SU-DHL-6 (cell line): ENCODE results near the gene PODXL2.

Source experiments
- H2AFZ ChIP-seq: fragments of 200-600 bp; sonication (generic); 2 replicates; pipeline ENCODE4 v1.6.1; 2014; ENCODE audit warnings: low read depth, mild to moderate bottlenecking, moderate library complexity, mixed read lengths, antibody characterized with exemption, low read length; ENCODE audit not compliant: severe bottlenecking
- H3F3A ChIP-seq: fragments of 200-600 bp; shearing (Covaris generic); 2 replicates; pipeline ENCODE4 v1.6.0; 2016; ENCODE audit warnings: antibody characterized with exemption, mild to moderate bottlenecking; ENCODE audit not compliant: insufficient read depth
- H3K27ac ChIP-seq: fragments of 200-600 bp; sonication (generic); 2 replicates; pipeline ENCODE4 v1.5.1; 2016; ENCODE audit warnings: low read depth, mild to moderate bottlenecking, low read length, moderate library complexity, mixed read lengths
- H3K27me3 ChIP-seq: fragments of 200-600 bp; sonication (generic), shearing (Covaris generic); 2 replicates; pipeline ENCODE4 v1.6.0; 2014; ENCODE audit warnings: mild to moderate bottlenecking, low read length
- H3K36me3 ChIP-seq: fragments of 200-600 bp; sonication (generic); 2 replicates; pipeline ENCODE4 v1.6.1; 2014; ENCODE audit warnings: mild to moderate bottlenecking, low read length, mixed read lengths
- H3K4me2 ChIP-seq: fragments of 300-600, 200-600 bp; shearing (Covaris generic), sonication (generic); 2 replicates; pipeline ENCODE4 v1.6.0; 2014; ENCODE audit warnings: low read length, low read depth, mild to moderate bottlenecking; ENCODE audit not compliant: poor library complexity, severe bottlenecking
- H3K4me3 ChIP-seq: fragments of 200-600 bp; sonication (generic); 2 replicates; pipeline ENCODE4 v1.5.1; 2014; ENCODE audit warnings: antibody characterized with exemption, low read length, mild to moderate bottlenecking, mixed read lengths; ENCODE audit not compliant: insufficient read depth, poor library complexity, severe bottlenecking
- H3K79me2 ChIP-seq: fragments of 200-600 bp; sonication (generic); 2 replicates; pipeline ENCODE4 v1.6.1; 2014; ENCODE audit warnings: mild to moderate bottlenecking, low read length, moderate library complexity; ENCODE audit not compliant: insufficient read depth
- H3K9ac ChIP-seq: fragments of 200-600 bp; sonication (generic); 2 replicates; pipeline ENCODE4 v1.7.0; 2014; ENCODE audit warnings: mild to moderate bottlenecking, low read length
- H3K9me2 ChIP-seq: fragments of 200-600 bp; sonication (generic); replicated peaks from 2 replicates; pipeline ENCODE4 v1.6.1; 2014; ENCODE audit warnings: low read length; ENCODE audit not compliant: insufficient read depth
- H3K9me3 ChIP-seq: fragments of 200-600 bp; sonication (generic); 2 replicates; pipeline ENCODE4 v1.6.1; 2014; ENCODE audit warnings: low read length, mixed read lengths; ENCODE audit not compliant: insufficient read depth
- H4K20me1 ChIP-seq: fragments of 200-600 bp; sonication (generic); 2 replicates; pipeline ENCODE4 v1.6.1; 2014; ENCODE audit warnings: low read depth, mild to moderate bottlenecking, antibody characterized with exemption, low read length, moderate library complexity, mixed read lengths
- EZH2phosphoT487 ChIP-seq: fragments of 200-600 bp; sonication (generic), shearing (Covaris generic); conservative IDR thresholded peaks from 2 replicates; pipeline ENCODE4 v1.6.1; 2018; ENCODE audit warnings: mild to moderate bottlenecking, antibody characterized with exemption, low read length, moderate library complexity, mixed read lengths
- TF ChIP-seq, protein P1 (sequence below): fragments of 200-600 bp; sonication (generic); IDR thresholded peaks from one replicate; pipeline ENCODE4 v1.5.1; 2017; ENCODE audit warnings: antibody characterized with exemption, mild to moderate bottlenecking, low read length, moderate library complexity; ENCODE audit not compliant: insufficient read depth, poor library complexity, severe bottlenecking

PODXL2 gene

DNA sequence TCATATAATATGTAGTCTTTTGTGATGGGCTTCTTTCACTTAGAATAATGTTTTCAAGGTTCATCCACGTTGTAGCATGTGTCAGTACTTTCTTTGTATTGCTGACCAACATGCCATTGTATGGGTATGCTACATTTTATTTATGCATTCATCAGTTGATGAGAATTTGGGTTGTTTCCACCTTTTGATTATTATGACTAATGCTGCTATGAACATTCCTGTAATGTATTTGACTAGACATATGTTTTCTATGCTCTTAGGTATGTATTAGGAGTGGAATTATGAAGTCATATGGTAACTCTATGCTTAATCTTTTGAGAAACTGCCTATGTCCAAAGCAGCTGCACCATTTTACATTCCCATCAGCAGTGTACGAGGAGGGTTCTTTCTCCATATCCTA is 3.2 kb upstream of the PODXL2 start:
- Histone ChIP-seq H3K4me2 (no peak overlapping the region), H3K79me2 (no peaks in the 10 kb centered on the region), H3K27ac (no peak overlapping the region)

DNA sequence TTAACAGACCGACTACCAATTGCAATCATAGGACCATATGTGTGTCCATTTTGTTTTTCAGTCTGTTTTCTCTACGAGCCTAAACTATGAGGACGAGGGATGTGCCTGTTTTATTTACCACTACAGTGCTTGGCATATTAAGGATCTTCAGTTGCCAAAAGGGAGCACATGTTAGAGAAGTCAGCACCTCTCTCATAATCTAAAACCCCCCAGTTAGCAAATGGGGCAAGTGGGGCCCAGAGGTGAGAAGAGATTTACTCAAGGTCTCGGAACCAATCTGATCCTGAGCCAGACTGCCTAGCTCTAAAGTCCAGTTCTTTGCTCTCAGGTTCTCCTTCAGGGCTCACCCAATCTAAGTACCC is 578 bp upstream of the PODXL2 start:
- Histone ChIP-seq H3K4me3 (no peak overlapping the region), H3K36me3 (no peaks in the 10 kb centered on the region), H3K9me2 (no peaks in the 10 kb centered on the region), H4K20me1 (no peaks in the 10 kb centered on the region), H3K27ac (no peak overlapping the region), H3K4me2 (no peak overlapping the region), H3K9me3 (no peaks in the 10 kb centered on the region), H3K79me2 (no peaks in the 10 kb centered on the region), H3F3A (peaks cover 8% of the 10 kb centered on the region; the same call in 1 of the 2 replicates), H2AFZ (no peak overlapping the region), H3K27me3 (no peaks in the 10 kb centered on the region), H3K9ac (no peak overlapping the region)
- TF ChIP-seq, protein P1, sequence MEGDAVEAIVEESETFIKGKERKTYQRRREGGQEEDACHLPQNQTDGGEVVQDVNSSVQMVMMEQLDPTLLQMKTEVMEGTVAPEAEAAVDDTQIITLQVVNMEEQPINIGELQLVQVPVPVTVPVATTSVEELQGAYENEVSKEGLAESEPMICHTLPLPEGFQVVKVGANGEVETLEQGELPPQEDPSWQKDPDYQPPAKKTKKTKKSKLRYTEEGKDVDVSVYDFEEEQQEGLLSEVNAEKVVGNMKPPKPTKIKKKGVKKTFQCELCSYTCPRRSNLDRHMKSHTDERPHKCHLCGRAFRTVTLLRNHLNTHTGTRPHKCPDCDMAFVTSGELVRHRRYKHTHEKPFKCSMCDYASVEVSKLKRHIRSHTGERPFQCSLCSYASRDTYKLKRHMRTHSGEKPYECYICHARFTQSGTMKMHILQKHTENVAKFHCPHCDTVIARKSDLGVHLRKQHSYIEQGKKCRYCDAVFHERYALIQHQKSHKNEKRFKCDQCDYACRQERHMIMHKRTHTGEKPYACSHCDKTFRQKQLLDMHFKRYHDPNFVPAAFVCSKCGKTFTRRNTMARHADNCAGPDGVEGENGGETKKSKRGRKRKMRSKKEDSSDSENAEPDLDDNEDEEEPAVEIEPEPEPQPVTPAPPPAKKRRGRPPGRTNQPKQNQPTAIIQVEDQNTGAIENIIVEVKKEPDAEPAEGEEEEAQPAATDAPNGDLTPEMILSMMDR, result no peak
- no peak for TF ChIP-seq EZH2phosphoT487

More for the DNA sequence above, 3.2 kb upstream of the PODXL2 start:
- H3K36me3 ChIP-seq, result no peaks in the 10 kb centered on the region
- peaks cover 8% of the 10 kb centered on the region; the same call in 1 of the 2 replicates for H3F3A ChIP-seq
- H4K20me1 ChIP-seq, result no peaks in the 10 kb centered on the region
- no peak overlapping the region for H3K9ac ChIP-seq
- no peaks in the 10 kb centered on the region for H3K9me2 ChIP-seq
- no peak overlapping the region for H2AFZ ChIP-seq
- no peaks in the 10 kb centered on the region for H3K27me3 ChIP-seq
- H3K4me3 ChIP-seq, result no peak overlapping the region
- no peak for TF ChIP-seq EZH2phosphoT487
- TF ChIP-seq, protein P1, result no peak
- H3K9me3 ChIP-seq, result no peaks in the 10 kb centered on the region

DNA sequence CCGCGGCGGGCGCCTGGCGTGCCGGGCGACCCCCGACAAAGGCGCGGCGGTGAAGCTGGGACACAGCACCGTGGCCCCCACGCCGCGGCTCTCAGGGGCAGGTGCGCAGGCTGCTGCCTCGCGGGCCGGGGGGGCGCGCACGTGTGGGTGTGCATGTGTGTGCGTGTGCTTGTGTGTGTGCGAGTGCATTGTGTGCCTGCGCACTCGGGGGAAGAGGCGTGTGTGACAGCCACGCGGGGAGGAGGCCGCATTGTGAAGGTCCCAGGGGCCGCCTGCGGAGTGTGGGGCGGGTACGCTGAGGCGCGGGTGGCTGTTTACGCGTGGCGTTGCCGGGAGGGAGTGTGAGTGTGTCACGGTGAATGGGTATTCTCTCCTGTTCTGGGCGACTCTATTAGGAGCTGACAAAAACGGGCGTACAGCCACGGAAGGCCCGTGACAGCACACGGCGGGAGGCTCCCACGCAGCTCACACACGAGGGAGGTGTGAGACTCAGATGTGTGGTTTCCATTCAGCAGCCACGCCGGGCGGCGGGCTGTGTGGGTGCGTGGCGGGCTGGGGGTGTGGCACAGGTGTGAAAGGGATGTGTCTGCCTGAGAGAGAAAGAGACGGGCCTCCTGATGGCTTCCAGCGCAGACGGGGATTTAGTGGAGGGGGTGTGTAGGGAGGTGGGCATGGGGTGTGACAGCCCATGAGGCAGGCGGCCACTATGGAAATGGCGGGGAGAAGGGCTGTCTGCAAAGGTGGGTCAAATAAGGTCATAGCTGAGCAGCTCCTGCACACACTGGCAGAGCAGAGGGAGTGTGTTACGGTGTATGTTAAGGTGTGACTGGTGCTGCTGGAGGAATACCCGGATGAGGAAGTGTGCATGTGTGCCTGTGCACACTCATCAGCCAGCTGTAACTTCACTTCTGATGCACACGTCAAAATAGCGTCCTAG is 750 bp downstream of the PODXL2 start:
- Histone ChIP-seq H3F3A (peaks cover 8% of the 10 kb centered on the region; the same call in 1 of the 2 replicates), H3K27me3 (no peaks in the 10 kb centered on the region), H4K20me1 (no peaks in the 10 kb centered on the region), H3K9me2 (no peaks in the 10 kb centered on the region), H3K9ac (peak overlapping the region; percentile 46), H3K79me2 (no peaks in the 10 kb centered on the region), H3K36me3 (no peaks in the 10 kb centered on the region), H3K4me3 (peak overlapping the region; percentile 34), H2AFZ (peak overlapping the region; percentile 83), H3K4me2 (peak overlapping the region; percentile 50), H3K9me3 (no peaks in the 10 kb centered on the region), H3K27ac (no peak overlapping the region)
- no peak for TF ChIP-seq EZH2phosphoT487
- TF ChIP-seq, protein P1, result no peak
